ENCODE measurements around the gene HPD.

Gene HPD

DNA sequence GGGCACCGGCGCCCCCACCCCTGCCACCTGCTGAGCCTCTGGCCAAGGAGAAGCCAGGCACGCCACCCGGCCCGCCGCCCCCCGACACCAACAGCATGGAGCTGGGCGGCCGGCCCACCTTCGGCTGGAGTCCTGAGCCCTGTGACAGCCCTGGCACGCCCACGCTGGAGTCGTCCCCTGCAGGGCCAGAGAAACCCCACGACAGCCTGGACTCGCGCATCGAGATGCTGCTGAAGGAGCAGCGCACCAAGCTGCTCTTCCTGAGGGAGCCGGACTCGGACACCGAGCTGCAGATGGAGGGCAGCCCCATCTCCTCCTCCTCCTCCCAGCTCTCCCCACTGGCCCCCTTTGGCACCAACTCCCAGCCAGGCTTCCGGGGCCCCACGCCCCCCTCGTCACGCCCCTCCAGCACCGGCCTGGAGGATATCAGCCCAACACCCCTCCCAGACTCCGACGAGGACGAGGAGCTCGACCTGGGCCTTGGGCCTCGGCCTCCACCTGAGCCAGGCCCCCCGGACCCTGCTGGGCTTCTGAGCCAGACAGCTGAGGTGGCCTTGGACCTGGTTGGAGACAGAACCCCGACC lies 48.3 kb downstream of the HPD start:
- DNase-seq (ENCODE audit: low spot score), result no peak

DNA sequence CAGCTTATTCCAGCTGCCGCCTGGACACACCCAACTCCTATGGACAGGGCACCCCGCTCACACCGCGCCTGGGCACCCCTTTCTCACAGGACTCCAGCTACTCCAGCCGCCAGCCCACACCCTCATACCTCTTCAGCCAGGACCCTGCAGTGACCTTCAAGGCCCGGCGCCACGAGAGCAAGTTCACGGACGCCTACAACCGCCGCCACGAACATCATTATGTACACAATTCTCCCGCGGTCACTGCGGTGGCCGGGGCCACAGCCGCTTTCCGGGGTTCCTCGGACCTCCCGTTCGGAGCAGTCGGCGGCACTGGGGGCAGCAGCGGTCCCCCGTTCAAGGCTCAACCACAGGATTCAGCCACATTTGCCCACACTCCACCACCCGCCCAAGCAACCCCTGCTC lies 48.9 kb downstream of the HPD start:
- no peak for DNase-seq (ENCODE audit: low spot score)

GRCh38 chr12:121808623-121809022 lies 50.0 kb downstream of the HPD start:
- DNase-seq (ENCODE audit: low spot score), result no peak

GRCh38 chr12:121807642-121808347 lies 50.9 kb downstream of the HPD start:
- no peak for DNase-seq (ENCODE audit: low spot score)

DNA sequence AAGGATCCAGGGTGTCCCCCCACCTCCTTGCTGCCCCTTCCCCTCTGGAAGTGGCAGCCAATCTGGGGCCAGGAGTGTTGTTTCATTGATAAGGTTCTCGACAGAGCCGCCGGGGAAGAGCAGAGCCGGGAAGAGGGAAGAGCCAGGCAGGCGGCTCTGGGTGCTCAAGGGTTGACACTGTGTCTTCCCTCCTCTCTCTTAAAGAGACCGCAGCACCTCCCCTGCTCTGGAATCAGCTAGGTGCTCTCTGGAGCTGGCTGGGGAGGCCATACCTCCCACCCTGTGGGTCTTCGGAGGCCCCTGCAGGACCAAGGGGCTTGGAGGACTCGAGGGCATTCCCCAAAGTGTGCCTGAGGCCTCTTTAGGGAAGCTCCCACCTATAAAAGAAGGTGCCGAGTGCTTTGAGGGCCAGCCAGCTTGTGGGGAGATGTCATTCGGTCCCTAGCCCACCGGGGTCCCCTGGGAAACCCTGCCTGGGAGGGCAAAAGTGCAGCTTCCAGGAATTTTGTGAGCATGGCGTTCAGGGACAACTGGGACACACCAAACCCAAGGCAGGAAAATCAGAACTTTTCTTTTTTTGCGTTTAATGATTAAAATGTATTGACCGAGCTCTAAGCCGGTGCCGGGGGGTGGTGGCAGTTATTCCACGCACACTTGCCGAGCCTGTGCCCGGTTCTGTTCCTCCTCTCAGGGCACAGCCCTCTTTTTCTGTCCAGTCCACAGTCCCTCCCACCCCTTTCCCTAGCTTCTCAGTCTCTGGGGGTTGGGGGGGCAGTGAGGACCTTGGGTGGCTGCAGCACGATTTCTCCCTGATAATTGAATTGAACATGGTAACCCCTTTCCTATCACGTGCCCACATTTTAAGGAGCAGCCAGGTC lies 51.9 kb downstream of the HPD start:
- DNase-seq (ENCODE audit: low spot score), result no peak

GRCh38 chr12:121806009-121806545 lies 52.6 kb downstream of the HPD start:
- DNase-seq (ENCODE audit: low spot score), result no peak

DNA sequence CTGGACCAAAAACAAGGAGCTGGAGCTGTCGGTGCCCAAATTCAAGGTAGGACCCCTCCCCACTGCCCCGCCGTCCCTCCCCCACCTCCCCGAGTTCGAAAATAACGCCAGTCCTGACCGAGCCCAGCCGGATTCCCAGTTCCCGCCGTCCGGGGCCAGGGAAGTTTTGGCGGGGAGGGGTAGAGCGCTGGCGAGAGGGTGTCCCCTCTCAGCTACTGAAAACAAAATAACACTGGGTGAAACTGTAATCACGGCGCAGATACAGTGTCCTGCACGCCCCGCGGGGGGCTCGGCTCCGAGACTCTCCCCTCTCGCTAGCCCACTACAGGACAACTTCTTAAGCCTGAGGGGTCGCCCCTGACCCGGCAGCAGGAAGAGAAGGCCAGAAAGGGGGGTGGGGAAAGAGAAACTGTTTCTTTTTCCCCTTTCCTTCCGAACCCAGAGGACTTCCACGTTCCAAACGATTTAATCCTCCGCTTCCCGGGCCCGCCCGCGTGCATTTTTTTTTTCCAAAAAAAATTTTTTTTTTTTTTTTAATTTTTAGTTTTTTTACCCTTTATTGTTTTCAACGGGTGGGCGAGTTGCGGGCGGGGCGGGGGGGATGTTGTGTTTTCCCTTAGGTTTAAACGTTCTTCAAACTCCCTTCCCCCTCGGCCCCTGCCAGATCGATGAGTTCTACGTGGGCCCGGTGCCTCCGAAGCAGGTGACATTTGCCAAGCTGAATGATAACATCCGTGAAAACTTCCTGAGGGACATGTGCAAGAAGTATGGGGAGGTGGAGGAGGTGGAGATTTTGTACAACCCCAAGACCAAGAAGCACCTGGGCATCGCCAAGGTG lies 53.3 kb downstream of the HPD start:
- DNase-seq (ENCODE audit: low spot score), result no peak

DNA sequence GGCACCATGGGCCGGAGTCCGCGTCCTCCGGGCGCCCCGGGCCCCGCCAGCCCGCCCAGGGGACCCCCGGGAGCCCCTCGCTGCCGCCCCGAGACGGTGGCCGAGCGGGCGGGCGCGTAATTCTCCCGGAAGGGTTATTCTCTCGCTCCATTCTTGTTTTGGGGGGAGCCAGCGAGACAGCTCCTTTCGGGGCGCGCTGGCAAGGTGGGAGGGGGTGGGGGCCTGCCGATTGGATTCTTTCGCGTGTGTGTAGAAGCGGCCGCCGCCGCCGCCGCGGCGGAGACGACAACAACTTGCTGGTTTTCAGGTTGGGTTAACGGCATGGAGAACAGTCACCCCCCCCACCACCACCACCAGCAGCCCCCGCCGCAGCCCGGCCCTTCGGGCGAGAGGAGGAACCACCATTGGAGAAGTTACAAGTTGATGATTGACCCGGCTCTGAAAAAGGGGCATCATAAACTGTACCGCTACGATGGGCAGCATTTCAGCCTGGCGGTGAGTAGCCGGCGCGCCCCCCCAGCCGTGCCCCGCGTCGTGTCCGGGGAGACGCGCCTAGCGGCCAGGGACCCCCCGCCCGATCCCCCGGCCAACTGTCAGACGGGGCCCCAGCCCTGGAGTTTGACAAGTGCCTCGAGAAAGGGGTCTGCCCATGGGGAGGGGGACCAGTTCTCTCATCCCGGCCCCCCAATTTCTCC lies 54.1 kb downstream of the HPD start:
- DNase-seq (ENCODE audit: low spot score), result peak; percentile 26

GRCh38 chr12:121803861-121804416 lies 54.7 kb downstream of the HPD start, which contains the start of gene SETD1B:
Gene SETD1B (plus strand): TSS chr12:121804009. CDS start chr12:121804738, 729 bp downstream.
- peak; percentile 60 for DNase-seq (ENCODE audit: low spot score)

DNA sequence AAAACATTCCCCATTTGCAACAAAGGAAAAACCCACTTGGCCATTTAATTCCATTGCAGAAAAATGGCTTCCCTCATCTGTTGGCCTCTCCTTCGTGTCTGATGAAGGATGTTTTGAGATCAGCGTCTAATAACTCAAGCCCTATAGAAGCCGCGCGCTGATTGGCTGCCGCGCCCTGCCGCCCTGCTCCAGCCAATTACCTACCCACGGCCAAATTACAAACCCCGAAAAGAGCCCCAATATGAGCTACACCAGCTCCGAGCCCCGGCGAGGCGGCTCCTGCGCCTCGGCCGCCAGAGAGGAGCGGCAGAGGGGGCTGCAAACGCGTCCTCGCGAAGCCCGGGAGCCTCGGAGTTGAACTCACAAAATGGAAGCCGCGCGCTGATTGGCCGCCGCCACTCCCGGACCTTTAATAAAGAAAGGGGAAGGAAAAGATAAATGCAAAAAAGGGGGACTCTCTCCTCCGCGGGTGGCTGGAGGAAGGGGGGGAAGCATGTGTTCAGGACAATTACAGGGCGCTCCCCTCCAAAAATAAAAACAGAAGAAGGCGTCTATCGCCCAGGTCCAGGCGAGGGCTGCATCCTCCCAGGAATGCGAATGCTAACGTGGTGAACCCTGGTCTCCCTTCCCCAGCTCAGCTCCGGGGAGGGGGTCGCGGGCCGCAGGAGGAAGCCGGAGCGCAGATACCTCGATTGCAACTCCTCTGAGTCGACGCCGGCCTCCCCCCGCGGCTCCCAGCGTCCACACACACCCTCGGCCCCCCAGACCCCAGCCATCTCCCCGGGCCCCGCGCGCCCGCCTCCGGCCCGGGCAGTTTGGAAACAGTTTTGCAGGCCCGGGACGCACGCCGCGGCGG lies 55.6 kb downstream of the HPD start:
- DNase-seq (ENCODE audit: low spot score), result peak; percentile 95

GRCh38 chr12:121802485-121802842 lies 56.2 kb downstream of the HPD start:
- no peak for DNase-seq (ENCODE audit: low spot score)

DNA sequence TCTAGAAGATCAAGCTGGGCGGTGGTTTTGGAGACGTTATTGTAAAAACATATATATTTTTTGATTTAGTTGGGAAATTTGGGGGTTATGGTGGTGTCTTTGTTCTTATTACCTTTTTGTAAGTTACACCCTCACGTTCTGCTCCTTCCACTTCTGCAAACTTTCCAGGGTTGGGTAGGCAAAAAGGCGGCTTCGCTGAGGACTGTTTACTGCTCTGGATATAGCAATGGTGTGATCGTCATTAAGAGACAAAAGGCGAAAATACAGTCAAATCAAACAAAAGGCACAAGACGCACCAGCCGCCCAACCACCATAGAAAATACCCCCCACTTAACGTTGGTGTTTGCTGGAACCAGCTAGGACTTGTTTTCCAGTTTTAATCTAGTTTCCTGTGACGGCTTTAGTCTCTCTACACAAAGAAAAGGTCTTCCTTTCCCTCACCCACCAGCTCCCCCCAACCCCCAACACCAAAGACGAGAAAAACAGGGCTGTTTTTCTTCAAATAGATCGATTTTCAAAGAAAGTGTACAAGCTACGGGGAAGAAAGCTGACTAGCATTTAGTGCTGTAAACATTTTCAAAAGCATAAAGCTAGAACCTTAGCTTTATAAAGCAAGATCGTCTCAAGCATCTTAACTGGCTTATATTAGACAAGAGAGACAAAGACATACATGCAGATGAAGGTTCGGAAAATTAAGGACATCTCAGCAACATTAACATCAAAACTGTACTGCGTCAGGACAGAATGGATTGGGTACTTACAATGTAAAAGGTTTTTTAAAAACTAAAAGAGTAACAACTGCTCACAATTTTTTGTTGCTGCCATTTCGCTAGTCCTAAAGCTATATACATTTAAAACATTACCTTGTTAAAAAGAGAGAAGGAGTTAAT lies 56.8 kb downstream of the HPD start:
- DNase-seq (ENCODE audit: low spot score), result peak; percentile 64

GRCh38 chr12:121800694-121801594 lies 57.7 kb downstream of the HPD start:
- peak; percentile 81 for DNase-seq (ENCODE audit: low spot score)

DNA sequence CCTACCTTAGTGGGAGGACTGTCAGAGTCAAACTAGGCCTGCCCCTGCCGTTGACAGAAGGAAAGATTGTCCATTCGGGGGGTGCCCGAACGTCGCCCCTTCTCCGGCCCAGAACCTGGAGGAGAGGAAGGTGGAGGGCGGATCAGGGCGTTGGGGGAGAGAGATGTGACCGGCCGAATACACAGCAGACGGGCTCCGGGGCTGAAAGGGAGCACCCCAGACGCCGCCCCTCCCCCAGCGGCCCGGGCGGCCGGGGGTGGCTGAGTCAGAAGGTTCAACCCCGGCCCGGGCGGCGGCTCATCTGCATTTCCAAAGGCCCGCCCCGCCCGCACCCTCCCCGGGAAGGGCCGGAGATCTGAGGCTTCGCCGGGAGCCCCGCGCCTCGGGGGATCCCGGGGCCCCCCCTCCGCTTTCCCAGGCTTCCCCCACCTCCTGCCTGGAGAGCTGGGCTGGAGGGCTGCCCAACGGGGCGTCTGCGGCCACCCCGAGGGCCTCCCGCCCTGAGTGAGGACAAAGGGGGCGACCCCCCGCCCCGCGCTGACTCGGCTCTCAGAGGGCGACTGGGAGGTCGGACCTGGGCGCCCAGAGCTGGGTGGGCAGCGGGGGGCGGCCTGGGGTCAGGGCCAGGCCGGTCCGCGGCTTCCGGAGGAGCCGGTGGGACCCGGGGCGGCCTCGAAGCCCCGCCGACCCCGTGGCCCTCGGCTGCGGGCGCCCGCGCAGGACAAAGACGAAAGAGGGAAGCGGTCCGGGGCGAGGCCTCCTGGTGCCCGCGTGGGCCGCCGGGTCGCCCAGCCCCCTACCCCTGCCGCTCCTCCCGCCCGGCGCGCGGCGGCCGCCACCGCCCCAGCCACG lies 58.6 kb downstream of the HPD start:
- peak; percentile 75 for DNase-seq (ENCODE audit: low spot score)

GRCh38 chr12:121799156-121799841 lies 59.4 kb downstream of the HPD start:
- peak; percentile 75 for DNase-seq (ENCODE audit: low spot score)

- no peak for DNase-seq (ENCODE audit: low spot score)
These were observed 59.9 kb downstream of the HPD start for GRCh38 chr12:121798787-121799155.
